Measurements from ENCODE around the gene TMEM233.

Gene TMEM233

GRCh38 chr12:119686355-119686754, 92.8 kb downstream of the TMEM233 start:
- Histone ChIP-seq H4K8ac (ENCODE audit: low read depth, low read length) (no peak overlapping the region), H3K9ac (ENCODE audit: low read length) (no peak overlapping the region), H3K79me1 (ENCODE audit: low read length) (no peaks in the 10 kb centered on the region), H3K79me2 (ENCODE audit: control insufficient read depth, insufficient read depth, low read length, poor library complexity) (no peaks in the 10 kb centered on the region), H4K12ac (ENCODE audit: low read depth, low read length) (no peak overlapping the region), H2BK5ac (ENCODE audit: low read depth, low read length, poor library complexity) (no peak overlapping the region), H3K14ac (ENCODE audit: low read length) (no peak overlapping the region), H4K91ac (ENCODE audit: low read depth, low read length) (no peak overlapping the region), H3K23ac (ENCODE audit: low read length) (no peak overlapping the region), H2BK12ac (ENCODE audit: low read length) (no peak overlapping the region), H3K4me2 (ENCODE audit: low read length) (no peak overlapping the region), H3K18ac (ENCODE audit: low read length) (no peak overlapping the region), H3K4me3 (ENCODE audit: low read depth, low read length) (no peak overlapping the region), H3K27ac (ENCODE audit: low read depth, low read length) (no peak overlapping the region), H2BK120ac (ENCODE audit: insufficient read depth, low read length, poor library complexity) (no peak overlapping the region), H3K27me3 (ENCODE audit: insufficient read depth, low read length) (no peaks in the 10 kb centered on the region), H3K9me3 (ENCODE audit: insufficient read depth, low read depth, low read length) (no peaks in the 10 kb centered on the region), H3K4ac (ENCODE audit: low read depth, low read length) (no peak overlapping the region), H2AFZ (ENCODE audit: insufficient read depth, low read length, poor library complexity) (no peak overlapping the region), H3K36me3 (ENCODE audit: control insufficient read depth in 1 of 2, insufficient read depth in 2 of 2, low read length in 2 of 2) (peaks cover 21 to 24% of the 10 kb centered on the region in 2 experiments), H2AK5ac (ENCODE audit: low read length) (no peak overlapping the region), H3K4me1 (ENCODE audit: control insufficient read depth in 1 of 2, insufficient read depth in 2 of 2, low read length in 2 of 2) (no peaks in the 10 kb centered on the region)
- no CpG with 5 or more reads among the region's 12 CpGs for WGBS (ENCODE audit: extremely low coverage, insufficient coverage, insufficient read length)
- DNase-seq = no peak

DNA sequence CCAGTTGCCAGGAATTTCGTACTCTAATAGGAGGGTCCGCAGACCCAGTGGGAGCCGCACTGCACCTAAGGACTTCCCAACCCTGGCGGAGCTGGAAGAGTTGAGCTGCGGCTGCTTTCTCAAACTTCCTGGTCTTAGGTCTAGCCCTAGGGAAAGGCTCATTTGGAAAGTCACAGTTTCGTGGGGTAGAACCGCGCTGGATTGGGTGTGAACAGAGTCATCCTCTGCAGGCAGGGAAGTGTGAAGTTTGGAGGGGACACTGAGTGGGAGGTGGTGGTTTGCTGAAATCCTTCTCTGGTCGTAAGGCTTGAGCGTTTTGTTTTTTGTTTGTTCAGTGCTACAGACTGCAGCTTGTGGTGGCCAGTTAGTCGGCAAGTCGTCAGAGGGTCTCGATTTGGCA, 93.2 kb downstream of the TMEM233 start:
- Histone ChIP-seq H4K91ac (ENCODE audit: low read depth, low read length) (no peak overlapping the region), H2AK5ac (ENCODE audit: low read length) (no peak overlapping the region), H3K4ac (ENCODE audit: low read depth, low read length) (no peak overlapping the region), H4K8ac (ENCODE audit: low read depth, low read length) (no peak overlapping the region), H3K9me3 (ENCODE audit: insufficient read depth, low read depth, low read length) (no peaks in the 10 kb centered on the region), H3K4me1 (ENCODE audit: control insufficient read depth in 1 of 2, insufficient read depth in 2 of 2, low read length in 2 of 2) (no peaks in the 10 kb centered on the region), H2BK120ac (ENCODE audit: insufficient read depth, low read length, poor library complexity) (no peak overlapping the region), H2AFZ (ENCODE audit: insufficient read depth, low read length, poor library complexity) (no peak overlapping the region), H4K12ac (ENCODE audit: low read depth, low read length) (no peak overlapping the region), H2BK5ac (ENCODE audit: low read depth, low read length, poor library complexity) (no peak overlapping the region), H3K79me1 (ENCODE audit: low read length) (no peaks in the 10 kb centered on the region), H3K4me2 (ENCODE audit: low read length) (no peak overlapping the region), H3K27me3 (ENCODE audit: insufficient read depth, low read length) (no peaks in the 10 kb centered on the region), H3K18ac (ENCODE audit: low read length) (no peak overlapping the region), H3K27ac (ENCODE audit: low read depth, low read length) (no peak overlapping the region), H3K36me3 (ENCODE audit: control insufficient read depth in 1 of 2, insufficient read depth in 2 of 2, low read length in 2 of 2) (peaks cover 17 to 25% of the 10 kb centered on the region in 2 experiments), H3K79me2 (ENCODE audit: control insufficient read depth, insufficient read depth, low read length, poor library complexity) (no peaks in the 10 kb centered on the region), H3K4me3 (ENCODE audit: low read depth, low read length) (no peak overlapping the region), H2BK12ac (ENCODE audit: low read length) (no peak overlapping the region), H3K23ac (ENCODE audit: low read length) (no peak overlapping the region), H3K9ac (ENCODE audit: low read length) (no peak overlapping the region), H3K14ac (ENCODE audit: low read length) (no peak overlapping the region)
- WGBS (ENCODE audit: extremely low coverage, insufficient coverage, insufficient read length) = no CpG with 5 or more reads among the region's 13 CpGs
- no peak for DNase-seq

DNA sequence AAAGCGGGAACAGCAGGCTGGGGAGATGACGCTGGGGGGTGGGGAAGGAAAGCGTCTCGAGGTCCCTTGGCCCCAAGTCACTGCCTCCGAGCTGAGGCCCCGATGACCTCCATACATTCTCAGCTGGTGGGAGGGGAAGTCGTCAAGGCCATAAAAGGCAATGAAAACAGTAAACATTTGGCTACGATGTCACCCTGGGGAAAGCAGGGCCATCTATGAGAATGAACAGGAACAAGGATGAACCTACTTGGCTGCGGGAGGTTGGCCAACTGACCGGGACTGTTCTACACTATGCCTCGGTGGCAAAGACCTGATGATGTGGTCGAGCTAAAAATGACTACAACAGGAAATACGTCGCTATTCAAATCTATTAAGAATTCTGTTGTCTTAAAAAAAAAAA, 93.8 kb downstream of the TMEM233 start:
- no peak overlapping the region for H2BK5ac ChIP-seq (ENCODE audit: low read depth, low read length, poor library complexity)
- H3K36me3 ChIP-seq (ENCODE audit: control insufficient read depth in 1 of 2, insufficient read depth in 2 of 2, low read length in 2 of 2) = peaks cover 16 to 25% of the 10 kb centered on the region in 2 experiments
- no peak overlapping the region for H3K14ac ChIP-seq (ENCODE audit: low read length)
- no peak overlapping the region for H3K27ac ChIP-seq (ENCODE audit: low read depth, low read length)
- no peak overlapping the region for H2BK12ac ChIP-seq (ENCODE audit: low read length)
- no peak overlapping the region for H3K4me3 ChIP-seq (ENCODE audit: low read depth, low read length)
- no peak overlapping the region for H3K23ac ChIP-seq (ENCODE audit: low read length)
- no peaks in the 10 kb centered on the region for H3K27me3 ChIP-seq (ENCODE audit: insufficient read depth, low read length)
- no peak overlapping the region for H3K9ac ChIP-seq (ENCODE audit: low read length)
- H3K4me2 ChIP-seq (ENCODE audit: low read length) = no peak overlapping the region
- no peak overlapping the region for H2AFZ ChIP-seq (ENCODE audit: insufficient read depth, low read length, poor library complexity)
- no peaks in the 10 kb centered on the region for H3K4me1 ChIP-seq (ENCODE audit: control insufficient read depth in 1 of 2, insufficient read depth in 2 of 2, low read length in 2 of 2)
- H4K12ac ChIP-seq (ENCODE audit: low read depth, low read length) = no peak overlapping the region
- WGBS (ENCODE audit: extremely low coverage, insufficient coverage, insufficient read length) = no CpG with 5 or more reads among the region's 14 CpGs
- no peak overlapping the region for H3K4ac ChIP-seq (ENCODE audit: low read depth, low read length)
- no peaks in the 10 kb centered on the region for H3K9me3 ChIP-seq (ENCODE audit: insufficient read depth, low read depth, low read length)
- H4K8ac ChIP-seq (ENCODE audit: low read depth, low read length) = no peak overlapping the region
- H4K91ac ChIP-seq (ENCODE audit: low read depth, low read length) = no peak overlapping the region
- H3K18ac ChIP-seq (ENCODE audit: low read length) = no peak overlapping the region
- H3K79me1 ChIP-seq (ENCODE audit: low read length) = no peaks in the 10 kb centered on the region
- H2BK120ac ChIP-seq (ENCODE audit: insufficient read depth, low read length, poor library complexity) = no peak overlapping the region
- H2AK5ac ChIP-seq (ENCODE audit: low read length) = no peak overlapping the region
- DNase-seq = no peak
- H3K79me2 ChIP-seq (ENCODE audit: control insufficient read depth, insufficient read depth, low read length, poor library complexity) = no peaks in the 10 kb centered on the region

GRCh38 chr12:119687879-119688278, 94.3 kb downstream of the TMEM233 start:
- Histone ChIP-seq H3K4me1 (ENCODE audit: control insufficient read depth in 1 of 2, insufficient read depth in 2 of 2, low read length in 2 of 2) (no peaks in the 10 kb centered on the region), H2AK5ac (ENCODE audit: low read length) (no peak overlapping the region), H4K8ac (ENCODE audit: low read depth, low read length) (no peak overlapping the region), H3K27ac (ENCODE audit: low read depth, low read length) (no peak overlapping the region), H2AFZ (ENCODE audit: insufficient read depth, low read length, poor library complexity) (no peak overlapping the region), H2BK5ac (ENCODE audit: low read depth, low read length, poor library complexity) (no peak overlapping the region), H3K9me3 (ENCODE audit: insufficient read depth, low read depth, low read length) (no peaks in the 10 kb centered on the region), H3K23ac (ENCODE audit: low read length) (no peak overlapping the region), H2BK12ac (ENCODE audit: low read length) (no peak overlapping the region), H4K12ac (ENCODE audit: low read depth, low read length) (no peak overlapping the region), H3K79me1 (ENCODE audit: low read length) (no peaks in the 10 kb centered on the region), H3K36me3 (ENCODE audit: control insufficient read depth in 1 of 2, insufficient read depth in 2 of 2, low read length in 2 of 2) (peaks cover 16 to 24% of the 10 kb centered on the region in 2 experiments), H3K4ac (ENCODE audit: low read depth, low read length) (no peak overlapping the region), H3K9ac (ENCODE audit: low read length) (no peak overlapping the region), H3K4me3 (ENCODE audit: low read depth, low read length) (no peak overlapping the region), H3K27me3 (ENCODE audit: insufficient read depth, low read length) (no peaks in the 10 kb centered on the region), H2BK120ac (ENCODE audit: insufficient read depth, low read length, poor library complexity) (no peak overlapping the region), H3K18ac (ENCODE audit: low read length) (no peak overlapping the region), H3K14ac (ENCODE audit: low read length) (no peak overlapping the region), H4K91ac (ENCODE audit: low read depth, low read length) (no peak overlapping the region), H3K4me2 (ENCODE audit: low read length) (no peak overlapping the region), H3K79me2 (ENCODE audit: control insufficient read depth, insufficient read depth, low read length, poor library complexity) (no peaks in the 10 kb centered on the region)
- WGBS (ENCODE audit: extremely low coverage, insufficient coverage, insufficient read length) = no CpG with 5 or more reads among the region's 9 CpGs
- no peak for DNase-seq
